ENCODE data around the gene ROR1. TPM values are rescaled to one million over a fixed set of nuclear protein-coding genes. Genes with fewer than 3 reads are reported as not detected.

The ROR1 gene
- total and polyA plus RNA-seq, 2 donors (not counting 3 experiments of a cell fraction or from before 2014, with no cell fraction given): 2.6 to 3.5 TPM

DNA sequence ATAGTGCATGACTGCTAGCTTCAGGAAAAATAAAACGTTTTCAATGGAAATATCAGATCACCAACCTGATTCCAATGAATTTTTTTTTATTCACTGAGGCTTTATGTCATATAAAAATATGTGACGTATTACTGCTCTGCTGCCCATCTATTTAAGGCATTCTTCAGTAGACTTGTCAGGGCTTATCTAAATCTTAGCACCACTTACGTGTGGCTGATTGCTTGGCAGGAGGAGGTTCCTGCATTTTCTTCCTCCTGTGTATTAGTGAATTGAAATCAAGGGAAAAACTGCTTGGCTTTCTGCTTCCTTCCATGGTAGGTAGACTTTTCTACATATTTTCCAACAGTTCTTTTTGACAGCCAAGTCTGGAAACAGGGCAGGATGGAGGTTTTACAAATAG is 80.3 kb downstream of the ROR1 start:
- dilution Hi-C loops (cut with MboI; ENCODE audit: extremely low pct_ligation_motif_present, low sequenced_read_pairs) (no loop called here), intact Hi-C loops (cut with micrococcal nuclease) (no loop called here)
- FAIRE-seq (no peak), DNase-seq (ENCODE audit: low read depth, low spot score) (no peak)
- POLR2A ChIA-PET: no interaction called here
- Histone ChIP-seq H4K20me1 (replicated peaks; ENCODE audit: control insufficient read depth, extremely low read depth, insufficient read depth, low read length) (no peaks in the 10 kb centered on the region), H3K27ac (ENCODE audit: insufficient read depth, low read depth, low read length) (no peak overlapping the region), H3K9me1 (replicated peaks; ENCODE audit: control insufficient read depth, extremely low read depth, insufficient read depth, low read length) (no peaks in the 10 kb centered on the region), H3K79me2 (ENCODE audit: control insufficient read depth, insufficient read depth, low read length) (no peaks in the 10 kb centered on the region), H3K9ac (replicated peaks; ENCODE audit: extremely low read depth, insufficient read depth, low read length) (no peak overlapping the region), H3K27me3 (ENCODE audit: control insufficient read depth in 2 of 2, insufficient read depth in 2 of 2, low read length in 2 of 2) (no peaks in the 10 kb centered on the region), H2AFZ (ENCODE audit: low read depth, low read length) (no peak overlapping the region), H3K36me3 (ENCODE audit: control insufficient read depth in 2 of 2, extremely low read depth in 1 of 2, insufficient read depth in 2 of 2, low read length in 2 of 2) (no peaks in the 10 kb centered on the region), H3K4me1 (ENCODE audit: control insufficient read depth, extremely low read depth, insufficient read depth, low read length) (no peaks in the 10 kb centered on the region), H3K4me3 (replicated peaks in 1 of 3; ENCODE audit: insufficient read depth in 1 of 3, low read depth in 1 of 3, low read length in 3 of 3) (no peak overlapping the region), H3K4me2 (ENCODE audit: insufficient read depth, low read length) (no peak overlapping the region), H3K9me3 (replicated peaks; ENCODE audit: control insufficient read depth, insufficient read depth, low read length) (no peaks in the 10 kb centered on the region)
- CTCF ChIA-PET: interaction anchor here (0.7 to 1.3 kb wide), 3 partner anchors 16 to 25 kb away, joined by 3 read pairs; no protein-coding TSS in a partner anchor
- TF ChIP-seq POLR2AphosphoS5 (IDR thresholded peaks at IDR 0.05; ENCODE audit: insufficient read depth, low read depth, low read length): no peak
- no peak for TF ChIP-seq MYC (IDR thresholded peaks at IDR 0.05; ENCODE audit: low read depth, low read length)
- BruUV-seq (replicated peaks): no TSS peak

- ChIA-PET POLR2A (interaction anchor here (0.7 kb wide), 1 partner anchor 36 kb away, joined by 4 read pairs; no protein-coding TSS in a partner anchor), CTCF (interaction anchor here (1.0 to 1.1 kb wide), 2 partner anchors 16 to 164 kb away, joined by 3 to 4 read pairs; no protein-coding TSS in a partner anchor)
- Histone ChIP-seq H3K9me1 (replicated peaks; ENCODE audit: control insufficient read depth, extremely low read depth, insufficient read depth, low read length) (no peaks in the 10 kb centered on the region), H3K27me3 (ENCODE audit: control insufficient read depth in 2 of 2, insufficient read depth in 2 of 2, low read length in 2 of 2) (no peaks in the 10 kb centered on the region), H3K27ac (ENCODE audit: insufficient read depth, low read depth, low read length) (no peak overlapping the region), H3K79me2 (ENCODE audit: control insufficient read depth, insufficient read depth, low read length) (no peaks in the 10 kb centered on the region), H2AFZ (ENCODE audit: low read depth, low read length) (no peak overlapping the region), H3K4me2 (ENCODE audit: insufficient read depth, low read length) (no peak overlapping the region), H3K4me3 (replicated peaks in 1 of 3; ENCODE audit: insufficient read depth in 1 of 3, low read depth in 1 of 3, low read length in 3 of 3) (no peak overlapping the region), H3K4me1 (ENCODE audit: control insufficient read depth, extremely low read depth, insufficient read depth, low read length) (no peaks in the 10 kb centered on the region), H4K20me1 (replicated peaks; ENCODE audit: control insufficient read depth, extremely low read depth, insufficient read depth, low read length) (no peaks in the 10 kb centered on the region), H3K9ac (replicated peaks; ENCODE audit: extremely low read depth, insufficient read depth, low read length) (no peak overlapping the region), H3K9me3 (replicated peaks; ENCODE audit: control insufficient read depth, insufficient read depth, low read length) (no peaks in the 10 kb centered on the region), H3K36me3 (ENCODE audit: control insufficient read depth in 2 of 2, extremely low read depth in 1 of 2, insufficient read depth in 2 of 2, low read length in 2 of 2) (no peaks in the 10 kb centered on the region)
- intact Hi-C loops (cut with micrococcal nuclease) (no loop called here), dilution Hi-C loops (cut with MboI; ENCODE audit: extremely low pct_ligation_motif_present, low sequenced_read_pairs) (no loop called here)
- TF ChIP-seq GATA2 (IDR thresholded peaks at IDR 0.05; ENCODE audit: insufficient read depth, insufficient read length, low read depth, low read length): no peak
- TF ChIP-seq EZH2 (IDR thresholded peaks at IDR 0.05; ENCODE audit: borderline replicate concordance, low read depth, low read length, severe bottlenecking): no peak
- no peak for TF ChIP-seq CTCF (IDR thresholded peaks at IDR 0.05; ENCODE audit: extremely low read depth in 1 of 2, insufficient read depth in 1 of 2, low read depth in 1 of 2, low read length in 2 of 2)
- TF ChIP-seq, protein P1, sequence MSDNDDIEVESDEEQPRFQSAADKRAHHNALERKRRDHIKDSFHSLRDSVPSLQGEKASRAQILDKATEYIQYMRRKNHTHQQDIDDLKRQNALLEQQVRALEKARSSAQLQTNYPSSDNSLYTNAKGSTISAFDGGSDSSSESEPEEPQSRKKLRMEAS (IDR thresholded peaks at IDR 0.05; ENCODE audit: insufficient read depth, insufficient read length): no peak
- TF ChIP-seq POLR2A (IDR thresholded peaks at IDR 0.05; ENCODE audit: low read depth, low read length): no peak
- TF ChIP-seq POLR2AphosphoS5 (IDR thresholded peaks at IDR 0.05; ENCODE audit: insufficient read depth, low read depth, low read length): no peak
- no peak for TF ChIP-seq JUN (IDR thresholded peaks at IDR 0.05; ENCODE audit: borderline replicate concordance, insufficient read depth, insufficient read length, low read depth)
- no peak for TF ChIP-seq FOS (IDR thresholded peaks at IDR 0.05; ENCODE audit: borderline replicate concordance, insufficient read depth, low read length)
- no peak for TF ChIP-seq MYC (IDR thresholded peaks at IDR 0.05; ENCODE audit: low read depth, low read length)
- BruUV-seq (replicated peaks): no TSS peak
- DNase-seq (ENCODE audit: low read depth, low spot score) (no peak), FAIRE-seq (no peak)
These were observed 82.1 kb downstream of the ROR1 start for GRCh38 chr1:63855942-63856341.

Measured in endothelial cell of umbilical vein (primary cell).